ENCODE data around the gene HIRIP3.
"Not testable (repeated sequence)": the region's sequence is repeated elsewhere in the genome, so short reads cannot be mapped to it uniquely, and the experiment has no call there.

Gene HIRIP3

DNA sequence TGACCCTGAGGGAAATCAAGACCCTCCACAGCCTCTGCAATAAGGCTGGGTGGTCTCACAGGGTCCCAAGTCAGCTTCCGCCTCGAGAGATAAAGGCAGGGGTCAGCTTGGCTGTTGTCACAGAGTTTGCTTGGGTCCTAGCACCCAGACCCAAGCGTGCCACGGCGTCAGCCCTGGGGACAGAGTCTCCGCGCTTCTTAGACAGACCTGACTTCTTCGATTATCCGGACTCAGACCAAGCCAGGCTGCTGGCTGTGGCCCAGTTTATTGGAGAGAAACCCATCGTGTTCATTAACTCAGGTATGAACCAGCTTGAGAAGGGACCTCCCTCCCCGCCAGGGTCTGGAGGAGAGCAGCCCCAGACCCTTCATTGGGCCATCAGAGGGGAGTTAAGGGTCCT is 28.2 kb upstream of the HIRIP3 start (continued):
- TF ChIP-seq, protein P1, sequence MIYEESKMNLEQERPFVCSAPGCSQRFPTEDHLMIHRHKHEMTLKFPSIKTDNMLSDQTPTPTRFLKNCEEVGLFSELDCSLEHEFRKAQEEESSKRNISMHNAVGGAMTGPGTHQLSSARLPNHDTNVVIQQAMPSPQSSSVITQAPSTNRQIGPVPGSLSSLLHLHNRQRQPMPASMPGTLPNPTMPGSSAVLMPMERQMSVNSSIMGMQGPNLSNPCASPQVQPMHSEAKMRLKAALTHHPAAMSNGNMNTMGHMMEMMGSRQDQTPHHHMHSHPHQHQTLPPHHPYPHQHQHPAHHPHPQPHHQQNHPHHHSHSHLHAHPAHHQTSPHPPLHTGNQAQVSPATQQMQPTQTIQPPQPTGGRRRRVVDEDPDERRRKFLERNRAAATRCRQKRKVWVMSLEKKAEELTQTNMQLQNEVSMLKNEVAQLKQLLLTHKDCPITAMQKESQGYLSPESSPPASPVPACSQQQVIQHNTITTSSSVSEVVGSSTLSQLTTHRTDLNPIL (CRISPR knock-in tag; IDR thresholded peaks at IDR 0.05; ENCODE audit: low read depth), result no peak
- no peak for TF ChIP-seq PPARA (CRISPR knock-in tag; IDR thresholded peaks at IDR 0.05; ENCODE audit: borderline replicate concordance)
- TF ChIP-seq OSR1 (CRISPR knock-in tag; IDR thresholded peaks at IDR 0.05), result no peak
- TF ChIP-seq ZNF565 (CRISPR knock-in tag; conservative IDR thresholded peaks at IDR 0.05; ENCODE audit: low read depth), result no peak
- TF ChIP-seq GLIS3 (CRISPR knock-in tag; IDR thresholded peaks at IDR 0.05), result no peak

DNA sequence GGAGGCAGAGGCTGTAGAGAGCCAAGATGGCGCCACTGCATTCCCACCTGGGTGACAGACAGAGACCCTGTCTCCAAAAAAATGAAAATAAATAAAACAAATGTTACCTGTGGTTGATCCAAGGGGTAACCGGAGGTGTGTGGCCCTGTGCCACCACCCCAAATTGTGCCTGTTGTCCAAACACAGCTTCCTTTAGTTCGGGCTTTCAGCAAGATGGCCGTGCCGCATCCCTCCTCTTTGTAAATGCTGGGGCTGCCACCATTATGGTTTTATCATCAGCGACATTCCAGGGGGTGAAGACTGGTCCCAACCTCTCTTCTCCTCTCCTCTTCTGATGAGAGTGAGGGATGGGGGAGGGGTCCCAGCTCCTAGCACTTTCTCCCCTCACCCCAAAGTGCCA is 27.5 kb upstream of the HIRIP3 start, which contains the start of gene C16orf92:
Gene C16orf92 (plus strand): TSS at position 312 of the 400 bp plus-strand sequence. CDS start 143 bp downstream, outside the sequence.
- ATAC-seq, result no peak
- TF ChIP-seq GLIS3 (CRISPR knock-in tag; IDR thresholded peaks at IDR 0.05), result no peak
- TF ChIP-seq, protein P2, sequence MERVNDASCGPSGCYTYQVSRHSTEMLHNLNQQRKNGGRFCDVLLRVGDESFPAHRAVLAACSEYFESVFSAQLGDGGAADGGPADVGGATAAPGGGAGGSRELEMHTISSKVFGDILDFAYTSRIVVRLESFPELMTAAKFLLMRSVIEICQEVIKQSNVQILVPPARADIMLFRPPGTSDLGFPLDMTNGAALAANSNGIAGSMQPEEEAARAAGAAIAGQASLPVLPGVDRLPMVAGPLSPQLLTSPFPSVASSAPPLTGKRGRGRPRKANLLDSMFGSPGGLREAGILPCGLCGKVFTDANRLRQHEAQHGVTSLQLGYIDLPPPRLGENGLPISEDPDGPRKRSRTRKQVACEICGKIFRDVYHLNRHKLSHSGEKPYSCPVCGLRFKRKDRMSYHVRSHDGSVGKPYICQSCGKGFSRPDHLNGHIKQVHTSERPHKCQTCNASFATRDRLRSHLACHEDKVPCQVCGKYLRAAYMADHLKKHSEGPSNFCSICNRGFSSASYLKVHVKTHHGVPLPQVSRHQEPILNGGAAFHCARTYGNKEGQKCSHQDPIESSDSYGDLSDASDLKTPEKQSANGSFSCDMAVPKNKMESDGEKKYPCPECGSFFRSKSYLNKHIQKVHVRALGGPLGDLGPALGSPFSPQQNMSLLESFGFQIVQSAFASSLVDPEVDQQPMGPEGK (CRISPR knock-in tag; IDR thresholded peaks at IDR 0.05; ENCODE audit: borderline replicate concordance), result no peak
- TF ChIP-seq ZNF8 (CRISPR knock-in tag; IDR thresholded peaks at IDR 0.05), result no peak
- TF ChIP-seq, protein P1 (CRISPR knock-in tag; IDR thresholded peaks at IDR 0.05; ENCODE audit: low read depth), result no peak
- TF ChIP-seq ZNF70 (CRISPR knock-in tag; IDR thresholded peaks at IDR 0.05), result no peak
- no peak for TF ChIP-seq ZFP3 (CRISPR knock-in tag; IDR thresholded peaks at IDR 0.05)
- no peak for TF ChIP-seq ZNF565 (CRISPR knock-in tag; conservative IDR thresholded peaks at IDR 0.05; ENCODE audit: low read depth)
- no peak for TF ChIP-seq ISL1 (CRISPR knock-in tag; IDR thresholded peaks at IDR 0.05)
- no peak for TF ChIP-seq ZFP30 (CRISPR knock-in tag; IDR thresholded peaks at IDR 0.05)
- TF ChIP-seq ESRRG (CRISPR knock-in tag; IDR thresholded peaks at IDR 0.05), result no peak
- TF ChIP-seq, protein P3, sequence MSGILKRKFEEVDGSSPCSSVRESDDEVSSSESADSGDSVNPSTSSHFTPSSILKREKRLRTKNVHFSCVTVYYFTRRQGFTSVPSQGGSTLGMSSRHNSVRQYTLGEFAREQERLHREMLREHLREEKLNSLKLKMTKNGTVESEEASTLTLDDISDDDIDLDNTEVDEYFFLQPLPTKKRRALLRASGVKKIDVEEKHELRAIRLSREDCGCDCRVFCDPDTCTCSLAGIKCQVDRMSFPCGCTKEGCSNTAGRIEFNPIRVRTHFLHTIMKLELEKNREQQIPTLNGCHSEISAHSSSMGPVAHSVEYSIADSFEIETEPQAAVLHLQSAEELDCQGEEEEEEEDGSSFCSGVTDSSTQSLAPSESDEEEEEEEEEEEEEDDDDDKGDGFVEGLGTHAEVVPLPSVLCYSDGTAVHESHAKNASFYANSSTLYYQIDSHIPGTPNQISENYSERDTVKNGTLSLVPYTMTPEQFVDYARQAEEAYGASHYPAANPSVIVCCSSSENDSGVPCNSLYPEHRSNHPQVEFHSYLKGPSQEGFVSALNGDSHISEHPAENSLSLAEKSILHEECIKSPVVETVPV (CRISPR knock-in tag; IDR thresholded peaks at IDR 0.05), result no peak
- TF ChIP-seq, protein P4, sequence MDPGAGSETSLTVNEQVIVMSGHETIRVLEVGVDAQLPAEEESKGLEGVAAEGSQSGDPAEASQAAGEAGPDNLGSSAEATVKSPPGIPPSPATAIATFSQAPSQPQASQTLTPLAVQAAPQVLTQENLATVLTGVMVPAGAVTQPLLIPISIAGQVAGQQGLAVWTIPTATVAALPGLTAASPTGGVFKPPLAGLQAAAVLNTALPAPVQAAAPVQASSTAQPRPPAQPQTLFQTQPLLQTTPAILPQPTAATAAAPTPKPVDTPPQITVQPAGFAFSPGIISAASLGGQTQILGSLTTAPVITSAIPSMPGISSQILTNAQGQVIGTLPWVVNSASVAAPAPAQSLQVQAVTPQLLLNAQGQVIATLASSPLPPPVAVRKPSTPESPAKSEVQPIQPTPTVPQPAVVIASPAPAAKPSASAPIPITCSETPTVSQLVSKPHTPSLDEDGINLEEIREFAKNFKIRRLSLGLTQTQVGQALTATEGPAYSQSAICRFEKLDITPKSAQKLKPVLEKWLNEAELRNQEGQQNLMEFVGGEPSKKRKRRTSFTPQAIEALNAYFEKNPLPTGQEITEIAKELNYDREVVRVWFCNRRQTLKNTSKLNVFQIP (CRISPR knock-in tag; IDR thresholded peaks at IDR 0.05; ENCODE audit: borderline replicate concordance, low read depth), result no peak

DNA sequence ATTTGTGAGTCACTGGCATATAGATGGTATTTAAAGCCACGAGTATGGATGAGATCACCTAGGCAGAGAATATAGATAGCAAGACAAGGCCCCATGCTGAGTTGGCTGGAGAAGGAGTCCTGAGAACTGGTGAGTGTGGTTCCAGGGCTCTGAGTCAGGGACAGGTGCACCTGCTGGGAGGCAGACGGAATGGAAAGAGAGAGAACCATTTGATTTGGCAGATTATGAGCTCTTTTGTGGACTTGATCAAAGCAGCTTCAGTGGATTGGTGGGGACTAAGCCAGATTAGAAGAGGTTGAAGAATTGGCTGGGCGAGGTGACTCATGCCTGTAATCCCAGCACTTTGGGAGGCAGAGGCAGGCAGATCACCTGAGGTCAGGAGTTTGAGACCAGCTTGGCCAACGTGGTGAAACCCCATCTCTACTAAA is 23.3 kb upstream of the HIRIP3 start:
- ATAC-seq, result no peak
- TF ChIP-seq, protein P1 (CRISPR knock-in tag; IDR thresholded peaks at IDR 0.05; ENCODE audit: low read depth), result no peak

DNA sequence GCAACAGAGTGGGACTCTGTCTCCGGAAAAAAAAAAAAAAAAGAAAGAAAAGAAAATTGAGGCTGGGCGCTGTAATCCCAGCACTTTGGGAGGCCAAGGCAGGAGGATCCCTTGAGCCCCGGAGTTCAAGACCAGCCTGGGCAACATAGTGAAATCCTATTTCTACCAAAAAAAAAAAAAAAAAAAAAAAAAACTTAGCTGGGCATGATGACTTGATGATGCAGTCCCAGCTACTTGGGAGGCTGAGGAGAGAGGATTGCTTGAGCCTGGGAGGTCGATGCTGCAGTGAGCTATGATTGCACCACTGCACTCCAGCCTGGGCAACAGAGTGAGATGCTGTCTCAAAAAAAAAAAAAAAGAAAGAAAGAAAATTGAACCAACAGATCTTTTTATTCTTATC is 22.5 kb upstream of the HIRIP3 start:
- not testable (repeated sequence) for ATAC-seq

DNA sequence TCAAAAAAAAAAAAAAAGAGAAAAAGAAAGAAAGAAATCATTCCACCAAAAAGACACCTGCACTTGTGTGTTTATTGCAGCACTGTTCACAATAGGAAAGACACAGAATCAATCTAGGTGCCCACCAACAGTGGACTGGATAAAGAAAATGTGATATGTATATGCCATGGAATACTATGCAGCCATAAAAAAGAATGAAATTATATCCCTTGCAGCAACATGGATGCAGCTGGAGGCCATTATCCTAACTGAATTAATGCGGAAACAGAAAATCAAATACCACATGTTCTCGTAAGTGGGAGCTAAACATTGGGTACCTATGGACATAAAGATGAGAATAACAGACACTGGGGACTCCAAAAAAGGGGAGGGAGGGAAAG is 21.9 kb upstream of the HIRIP3 start:
- no peak for ATAC-seq
- no peak for TF ChIP-seq ZNF8 (CRISPR knock-in tag; IDR thresholded peaks at IDR 0.05)
- TF ChIP-seq, protein P1 (CRISPR knock-in tag; IDR thresholded peaks at IDR 0.05; ENCODE audit: low read depth), result no peak
